WTC11 (cell line): ENCODE results near the gene SLC25A22.

Experiments used
- AFF4 ChIP-seq: sonication (generic); formaldehyde crosslinking; IDR thresholded peaks from 2 replicates; pipeline ENCODE4 v1.8.1; 2023; ENCODE audit warnings: mild to moderate bottlenecking, missing genetic modification reagents, borderline replicate concordance
- ARID4B ChIP-seq: sonication (generic); formaldehyde crosslinking; IDR thresholded peaks from 2 replicates; pipeline ENCODE4 v1.8.0; 2023; ENCODE audit warnings: missing genetic modification reagents, mild to moderate bottlenecking, borderline replicate concordance
- CREM ChIP-seq: sonication (generic); formaldehyde crosslinking; IDR thresholded peaks from 2 replicates; pipeline ENCODE4 v1.8.1; 2022; ENCODE audit warnings: mild to moderate bottlenecking, missing genetic modification reagents, moderate library complexity
- FOXP1 ChIP-seq: sonication (generic); formaldehyde crosslinking; IDR thresholded peaks from 2 replicates; pipeline ENCODE4 v1.8.0; 2022; ENCODE audit warnings: missing genetic modification reagents, mild to moderate bottlenecking, moderate library complexity, borderline replicate concordance
- GABPB1 ChIP-seq: sonication (generic); formaldehyde crosslinking; IDR thresholded peaks from 2 replicates; pipeline ENCODE4 v1.8.1; 2023; ENCODE audit warnings: mild to moderate bottlenecking, missing genetic modification reagents
- GRHL2 ChIP-seq: fragments of 250-450 bp; sonication (Bioruptor Pico); IDR thresholded peaks from 2 replicates; pipeline ENCODE4 v1.8.0; 2022; ENCODE audit warnings: mild to moderate bottlenecking, moderate library complexity; ENCODE audit not compliant: insufficient replicate concordance, severe bottlenecking
- TCF7 ChIP-seq: sonication (generic); formaldehyde crosslinking; IDR thresholded peaks from 2 replicates; pipeline ENCODE4 v1.8.0; 2022; ENCODE audit warnings: mild to moderate bottlenecking, low read depth, missing genetic modification reagents, moderate library complexity
- USF2 ChIP-seq: sonication (generic); formaldehyde crosslinking; IDR thresholded peaks from 2 replicates; pipeline ENCODE4 v1.8.1; 2023; ENCODE audit warnings: mild to moderate bottlenecking, missing genetic modification reagents, moderate library complexity
- ZNF423 ChIP-seq: fragments of 250-450 bp; sonication (Bioruptor Pico); IDR thresholded peaks from 2 replicates; pipeline ENCODE4 v2.1.2; 2022; ENCODE audit warnings: mild to moderate bottlenecking, moderate library complexity
- TF ChIP-seq, protein P1 (sequence below): fragments of 200-600 bp; IDR thresholded peaks from 2 replicates; pipeline ENCODE4 v1.8.0; 2022; ENCODE audit warnings: antibody characterized with exemption
- TF ChIP-seq, protein P2 (sequence below): sonication (generic); formaldehyde crosslinking; IDR thresholded peaks from 2 replicates; pipeline ENCODE4 v1.8.1; 2022; ENCODE audit warnings: low read depth, missing genetic modification reagents, borderline replicate concordance
- TF ChIP-seq, protein P3 (sequence below): sonication (generic); formaldehyde crosslinking; IDR thresholded peaks from 2 replicates; pipeline ENCODE4 v1.8.0; 2022; ENCODE audit warnings: mild to moderate bottlenecking, missing genetic modification reagents
- TF ChIP-seq, protein P4 (sequence below): sonication (generic); formaldehyde crosslinking; IDR thresholded peaks from 2 replicates; pipeline ENCODE4 v1.8.0; 2022; ENCODE audit warnings: mild to moderate bottlenecking, missing genetic modification reagents
- TF ChIP-seq, protein P5 (sequence below): sonication (generic); formaldehyde crosslinking; conservative IDR thresholded peaks from 2 replicates; pipeline ENCODE4 v1.8.1; 2022; ENCODE audit warnings: mild to moderate bottlenecking, missing genetic modification reagents

GRCh38 chr11:795634-796564 lies 2.2 kb downstream of the SLC25A22 start:
- TF ChIP-seq, protein P1, sequence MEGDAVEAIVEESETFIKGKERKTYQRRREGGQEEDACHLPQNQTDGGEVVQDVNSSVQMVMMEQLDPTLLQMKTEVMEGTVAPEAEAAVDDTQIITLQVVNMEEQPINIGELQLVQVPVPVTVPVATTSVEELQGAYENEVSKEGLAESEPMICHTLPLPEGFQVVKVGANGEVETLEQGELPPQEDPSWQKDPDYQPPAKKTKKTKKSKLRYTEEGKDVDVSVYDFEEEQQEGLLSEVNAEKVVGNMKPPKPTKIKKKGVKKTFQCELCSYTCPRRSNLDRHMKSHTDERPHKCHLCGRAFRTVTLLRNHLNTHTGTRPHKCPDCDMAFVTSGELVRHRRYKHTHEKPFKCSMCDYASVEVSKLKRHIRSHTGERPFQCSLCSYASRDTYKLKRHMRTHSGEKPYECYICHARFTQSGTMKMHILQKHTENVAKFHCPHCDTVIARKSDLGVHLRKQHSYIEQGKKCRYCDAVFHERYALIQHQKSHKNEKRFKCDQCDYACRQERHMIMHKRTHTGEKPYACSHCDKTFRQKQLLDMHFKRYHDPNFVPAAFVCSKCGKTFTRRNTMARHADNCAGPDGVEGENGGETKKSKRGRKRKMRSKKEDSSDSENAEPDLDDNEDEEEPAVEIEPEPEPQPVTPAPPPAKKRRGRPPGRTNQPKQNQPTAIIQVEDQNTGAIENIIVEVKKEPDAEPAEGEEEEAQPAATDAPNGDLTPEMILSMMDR = no peak
- TF ChIP-seq CREM (CRISPR knock-in tag) (no peak), ZNF423 (CRISPR knock-in tag) (no peak), GABPB1 (CRISPR knock-in tag) (no peak), FOXP1 (CRISPR knock-in tag) (no peak), AFF4 (no peak), USF2 (CRISPR knock-in tag) (no peak), TCF7 (CRISPR knock-in tag) (no peak), GRHL2 (CRISPR knock-in tag) (no peak), ARID4B (CRISPR knock-in tag) (no peak)
- TF ChIP-seq, protein P2, sequence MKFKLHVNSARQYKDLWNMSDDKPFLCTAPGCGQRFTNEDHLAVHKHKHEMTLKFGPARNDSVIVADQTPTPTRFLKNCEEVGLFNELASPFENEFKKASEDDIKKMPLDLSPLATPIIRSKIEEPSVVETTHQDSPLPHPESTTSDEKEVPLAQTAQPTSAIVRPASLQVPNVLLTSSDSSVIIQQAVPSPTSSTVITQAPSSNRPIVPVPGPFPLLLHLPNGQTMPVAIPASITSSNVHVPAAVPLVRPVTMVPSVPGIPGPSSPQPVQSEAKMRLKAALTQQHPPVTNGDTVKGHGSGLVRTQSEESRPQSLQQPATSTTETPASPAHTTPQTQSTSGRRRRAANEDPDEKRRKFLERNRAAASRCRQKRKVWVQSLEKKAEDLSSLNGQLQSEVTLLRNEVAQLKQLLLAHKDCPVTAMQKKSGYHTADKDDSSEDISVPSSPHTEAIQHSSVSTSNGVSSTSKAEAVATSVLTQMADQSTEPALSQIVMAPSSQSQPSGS (CRISPR knock-in tag) = no peak
- TF ChIP-seq, protein P3, sequence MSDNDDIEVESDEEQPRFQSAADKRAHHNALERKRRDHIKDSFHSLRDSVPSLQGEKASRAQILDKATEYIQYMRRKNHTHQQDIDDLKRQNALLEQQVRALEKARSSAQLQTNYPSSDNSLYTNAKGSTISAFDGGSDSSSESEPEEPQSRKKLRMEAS (CRISPR knock-in tag) = no peak
- TF ChIP-seq, protein P4, sequence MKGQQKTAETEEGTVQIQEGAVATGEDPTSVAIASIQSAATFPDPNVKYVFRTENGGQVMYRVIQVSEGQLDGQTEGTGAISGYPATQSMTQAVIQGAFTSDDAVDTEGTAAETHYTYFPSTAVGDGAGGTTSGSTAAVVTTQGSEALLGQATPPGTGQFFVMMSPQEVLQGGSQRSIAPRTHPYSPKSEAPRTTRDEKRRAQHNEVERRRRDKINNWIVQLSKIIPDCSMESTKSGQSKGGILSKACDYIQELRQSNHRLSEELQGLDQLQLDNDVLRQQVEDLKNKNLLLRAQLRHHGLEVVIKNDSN (CRISPR knock-in tag) = no peak
- TF ChIP-seq, protein P5, sequence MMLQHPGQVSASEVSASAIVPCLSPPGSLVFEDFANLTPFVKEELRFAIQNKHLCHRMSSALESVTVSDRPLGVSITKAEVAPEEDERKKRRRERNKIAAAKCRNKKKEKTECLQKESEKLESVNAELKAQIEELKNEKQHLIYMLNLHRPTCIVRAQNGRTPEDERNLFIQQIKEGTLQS = no peak
